ENCODE results near the gene BAG5. TPM values are rescaled to one million over a fixed set of nuclear protein-coding genes. Genes with fewer than 3 reads are reported as not detected.

Gene BAG5
- total RNA-seq, 1 donor from 2014 or later = 33.8 TPM

GRCh38 chr14:103581206-103581605 lies 18.7 kb upstream of the BAG5 start:
- H3K4me1 Mint-ChIP-seq (ENCODE audit: low read depth) = no peaks in the 10 kb centered on the region
- no peaks in the 10 kb centered on the region for H3K27me3 Mint-ChIP-seq (ENCODE audit: insufficient read depth)
- H3K9me3 Mint-ChIP-seq = no peaks in the 10 kb centered on the region
- DNase-seq (ENCODE audit: low spot score) = no peak
- H3K36me3 Mint-ChIP-seq (ENCODE audit: low read depth) = peaks cover 2% of the 10 kb centered on the region
- H3K4me3 Mint-ChIP-seq = no peak overlapping the region
- intact Hi-C loops (cut with micrococcal nuclease) = no loop called here
- H3K27ac Mint-ChIP-seq = no peak overlapping the region

DNA sequence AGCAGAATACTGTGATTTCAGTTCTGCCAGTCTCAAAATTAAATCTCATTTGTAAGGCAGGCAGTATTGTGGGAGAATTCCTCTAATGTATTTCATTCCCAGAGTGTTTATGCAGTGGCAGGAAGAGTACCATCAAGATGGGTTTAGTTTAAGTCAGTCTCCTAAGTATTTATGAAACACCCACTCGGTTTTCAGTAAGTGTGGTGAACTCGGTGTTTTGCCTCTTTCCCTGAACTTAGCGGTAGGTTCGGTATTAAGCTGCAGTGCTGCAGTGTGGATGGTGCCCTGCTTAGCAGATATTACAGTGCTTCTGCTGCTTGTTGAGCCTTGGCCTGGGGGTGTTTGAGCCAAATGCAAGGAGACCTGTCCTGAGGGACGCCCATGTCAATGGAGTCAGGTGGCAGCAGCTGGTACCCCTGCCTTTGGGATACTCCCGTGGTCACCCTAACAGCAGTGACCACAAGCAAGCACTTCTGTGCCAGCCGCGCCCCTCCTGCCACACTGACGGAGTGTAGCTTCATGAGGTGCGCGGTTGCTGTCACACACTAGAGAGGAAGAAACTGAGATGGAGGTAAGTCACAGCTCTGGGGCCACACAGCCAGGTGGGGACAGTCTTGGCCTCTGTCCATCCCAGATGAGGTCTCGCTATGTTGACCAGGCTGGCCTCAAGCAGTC lies 16.1 kb upstream of the BAG5 start:
- Mint-ChIP-seq H3K9me3 (no peaks in the 10 kb centered on the region), H3K36me3 (ENCODE audit: low read depth) (peaks cover 5% of the 10 kb centered on the region), H3K27ac (no peak overlapping the region), H3K27me3 (ENCODE audit: insufficient read depth) (no peaks in the 10 kb centered on the region), H3K4me1 (ENCODE audit: low read depth) (no peaks in the 10 kb centered on the region), H3K4me3 (no peak overlapping the region)
- intact Hi-C loops (cut with micrococcal nuclease) = no loop called here
- DNase-seq (ENCODE audit: low spot score) = no peak

- intact Hi-C loops (cut with micrococcal nuclease) = no loop called here
- H3K4me3 Mint-ChIP-seq = no peak overlapping the region
- no peaks in the 10 kb centered on the region for H3K4me1 Mint-ChIP-seq (ENCODE audit: low read depth)
- no peaks in the 10 kb centered on the region for H3K27me3 Mint-ChIP-seq (ENCODE audit: insufficient read depth)
- no peak for DNase-seq (ENCODE audit: low spot score)
- no peaks in the 10 kb centered on the region for H3K9me3 Mint-ChIP-seq
- no peak overlapping the region for H3K27ac Mint-ChIP-seq
- H3K36me3 Mint-ChIP-seq (ENCODE audit: low read depth) = peaks cover 5% of the 10 kb centered on the region
These were observed 14.0 kb upstream of the BAG5 start for GRCh38 chr14:103576371-103577024.

DNA sequence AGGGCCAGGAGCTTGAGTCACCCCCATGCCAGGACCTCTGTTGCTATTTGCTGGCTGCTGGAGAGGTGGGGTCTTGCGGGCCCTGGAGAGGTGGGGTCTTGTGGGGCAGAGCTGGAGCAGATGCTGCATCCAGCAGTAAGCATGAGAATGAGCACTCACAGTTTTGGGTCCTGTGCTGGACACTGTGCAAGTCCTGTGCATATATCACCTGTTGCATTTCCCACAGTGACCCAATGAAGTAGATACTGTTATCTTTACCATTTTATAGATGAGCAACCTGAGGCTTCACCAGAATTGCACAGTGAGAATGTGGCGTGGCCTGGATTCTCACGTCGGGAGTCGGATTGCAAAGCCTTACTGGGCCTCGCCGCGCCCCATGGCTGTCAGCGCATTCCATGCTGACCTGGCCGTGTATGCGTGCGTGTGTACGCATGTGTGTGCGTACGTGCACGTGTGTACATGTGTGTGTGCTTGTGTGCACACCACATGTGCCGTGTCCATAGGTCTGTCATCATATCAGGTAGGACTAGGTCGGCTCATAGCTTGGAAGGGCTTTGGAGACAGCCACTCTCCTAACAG lies 12.3 kb upstream of the BAG5 start:
- intact Hi-C loops (cut with micrococcal nuclease) = no loop called here

GRCh38 chr14:103574104-103574503 lies 11.6 kb upstream of the BAG5 start:
- Mint-ChIP-seq H3K36me3 (ENCODE audit: low read depth) (peaks cover 5% of the 10 kb centered on the region), H3K4me1 (ENCODE audit: low read depth) (no peaks in the 10 kb centered on the region), H3K27me3 (ENCODE audit: insufficient read depth) (no peaks in the 10 kb centered on the region), H3K27ac (no peak overlapping the region), H3K9me3 (no peaks in the 10 kb centered on the region), H3K4me3 (no peak overlapping the region)
- DNase-seq (ENCODE audit: low spot score) = no peak
- intact Hi-C loops (cut with micrococcal nuclease) = no loop called here

More for the DNA sequence above, 12.3 kb upstream of the BAG5 start:
- H3K4me1 Mint-ChIP-seq (ENCODE audit: low read depth) = no peaks in the 10 kb centered on the region
- H3K36me3 Mint-ChIP-seq (ENCODE audit: low read depth) = peaks cover 5% of the 10 kb centered on the region
- no peaks in the 10 kb centered on the region for H3K9me3 Mint-ChIP-seq
- DNase-seq (ENCODE audit: low spot score) = no peak
- H3K4me3 Mint-ChIP-seq = no peak overlapping the region
- no peak overlapping the region for H3K27ac Mint-ChIP-seq
- H3K27me3 Mint-ChIP-seq (ENCODE audit: insufficient read depth) = no peaks in the 10 kb centered on the region

DNA sequence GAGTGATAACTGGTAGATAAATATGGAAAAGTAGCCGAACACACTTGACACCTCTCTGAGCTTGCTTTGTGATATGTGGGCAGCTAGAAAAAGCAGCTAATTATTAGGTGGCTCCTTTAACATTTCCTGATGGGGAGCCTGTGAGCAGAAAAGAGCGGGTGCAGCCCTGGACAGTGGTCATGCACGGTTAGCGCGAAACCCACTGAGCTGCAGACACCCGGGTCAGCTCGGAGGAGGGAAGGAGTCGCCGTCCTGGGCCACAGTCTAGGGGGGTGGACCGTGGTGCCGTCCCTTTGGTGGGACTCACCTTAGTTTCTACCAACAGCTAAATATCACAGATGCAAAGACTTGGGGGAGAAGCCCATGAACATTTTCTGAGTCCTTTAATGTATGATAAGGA lies 7.0 kb upstream of the BAG5 start:
- intact Hi-C loops (cut with micrococcal nuclease) = no loop called here
- Mint-ChIP-seq H3K27me3 (ENCODE audit: insufficient read depth) (no peaks in the 10 kb centered on the region), H3K27ac (no peak overlapping the region), H3K9me3 (no peaks in the 10 kb centered on the region), H3K36me3 (ENCODE audit: low read depth) (peaks cover 2% of the 10 kb centered on the region), H3K4me1 (ENCODE audit: low read depth) (no peaks in the 10 kb centered on the region), H3K4me3 (no peak overlapping the region)
- DNase-seq (ENCODE audit: low spot score) = no peak

DNA sequence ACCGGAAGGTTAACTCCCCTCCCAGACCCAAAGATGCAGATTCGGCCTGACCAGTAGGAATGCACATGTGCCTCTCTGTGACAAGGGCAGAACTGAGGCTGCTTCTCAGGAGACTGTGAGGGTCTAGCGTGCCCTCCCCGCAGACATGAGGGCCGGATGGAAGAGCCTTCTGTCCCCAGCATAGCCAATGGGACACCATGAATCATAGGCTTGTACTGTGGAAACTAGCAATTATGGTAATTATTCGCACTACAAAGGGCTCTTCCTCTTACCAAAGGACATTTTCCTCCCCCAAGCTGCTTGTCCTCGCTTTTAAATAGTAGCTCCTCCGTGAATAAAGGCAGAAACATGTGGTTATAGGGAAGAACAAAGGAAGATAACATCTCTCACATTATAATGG lies 6.5 kb upstream of the BAG5 start:
- Mint-ChIP-seq H3K4me1 (ENCODE audit: low read depth) (no peaks in the 10 kb centered on the region), H3K27me3 (ENCODE audit: insufficient read depth) (no peaks in the 10 kb centered on the region), H3K9me3 (no peaks in the 10 kb centered on the region), H3K36me3 (ENCODE audit: low read depth) (no peaks in the 10 kb centered on the region), H3K4me3 (no peak overlapping the region), H3K27ac (no peak overlapping the region)
- no peak for DNase-seq (ENCODE audit: low spot score)
- intact Hi-C loops (cut with micrococcal nuclease) = no loop called here

DNA sequence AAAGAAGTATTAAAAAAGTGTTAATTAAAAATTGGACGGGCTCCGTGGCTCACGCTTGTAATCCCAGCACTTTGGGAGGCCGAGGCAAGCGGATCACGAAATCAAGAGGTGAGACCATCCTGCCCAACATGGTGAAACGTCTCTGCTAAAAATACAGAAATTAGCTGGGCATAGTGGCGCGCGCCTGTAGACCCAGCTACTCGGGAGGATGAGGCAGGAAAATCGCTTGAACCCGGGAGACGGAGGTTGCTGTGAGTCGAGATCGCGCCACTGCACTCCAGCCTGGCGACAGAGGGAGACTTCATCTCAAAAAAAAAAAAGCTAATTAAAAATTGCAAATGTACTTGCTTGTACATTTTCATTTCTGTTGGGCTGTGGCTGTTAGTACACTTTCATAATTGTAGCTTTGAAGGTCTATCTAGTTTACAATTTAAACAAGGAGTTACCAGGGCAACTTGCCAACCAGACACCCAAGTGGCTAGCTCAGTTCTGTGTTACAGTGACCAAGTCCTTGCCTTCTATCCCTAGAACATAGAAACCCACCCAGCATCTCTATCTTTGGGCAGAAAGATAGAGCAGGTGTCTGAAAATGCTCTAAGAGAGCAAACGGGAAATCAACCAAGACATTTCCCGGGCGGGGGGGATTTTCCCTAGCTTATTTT lies 1.5 kb upstream of the BAG5 start:
- no peak overlapping the region for H3K27ac Mint-ChIP-seq
- no peak for DNase-seq (ENCODE audit: low spot score)
- H3K4me3 Mint-ChIP-seq = peak overlapping the region; percentile 93
- no peaks in the 10 kb centered on the region for H3K27me3 Mint-ChIP-seq (ENCODE audit: insufficient read depth)
- no peaks in the 10 kb centered on the region for H3K9me3 Mint-ChIP-seq
- peaks cover 21% of the 10 kb centered on the region for H3K36me3 Mint-ChIP-seq (ENCODE audit: low read depth)
- H3K4me1 Mint-ChIP-seq (ENCODE audit: low read depth) = peaks cover 21% of the 10 kb centered on the region
- intact Hi-C loops (cut with micrococcal nuclease) = loop anchor here (1.0 to 5.0 kb wide), 6 partner anchors 8 to 1425 kb away; partner anchors contain the start of genes EIF5, WDR20, XRCC3 and ZFYVE21

DNA sequence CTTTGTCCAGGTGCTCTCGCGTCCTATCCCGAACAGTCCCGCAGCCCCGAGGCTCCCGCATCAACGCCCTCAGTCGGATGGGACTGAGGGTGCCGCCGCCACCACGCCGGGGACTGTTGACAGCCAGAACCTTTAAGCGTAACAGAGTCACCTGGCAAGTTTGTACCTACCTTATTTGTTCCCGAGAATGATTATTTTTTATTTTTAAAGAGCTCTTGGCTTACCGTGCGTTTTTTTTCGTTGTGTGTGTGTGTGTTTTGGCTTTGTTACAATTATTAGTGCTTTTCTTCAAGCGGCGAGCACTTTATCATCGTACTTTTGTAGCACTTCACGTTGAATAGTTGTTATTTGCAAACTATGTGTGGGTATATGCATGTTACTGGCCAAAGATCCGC lies 766 bp upstream of the BAG5 start:
- Mint-ChIP-seq H3K27me3 (ENCODE audit: insufficient read depth) (no peaks in the 10 kb centered on the region), H3K4me3 (peak overlapping the region; percentile 93), H3K36me3 (ENCODE audit: low read depth) (peaks cover 24% of the 10 kb centered on the region), H3K9me3 (no peaks in the 10 kb centered on the region), H3K27ac (peak overlapping the region; percentile 91), H3K4me1 (ENCODE audit: low read depth) (peaks cover 26% of the 10 kb centered on the region)
- intact Hi-C loops (cut with micrococcal nuclease) = loop anchor here (1.0 to 5.0 kb wide), 6 partner anchors 9 to 1424 kb away; partner anchors contain the start of genes EIF5, WDR20, XRCC3 and ZFYVE21
- DNase-seq (ENCODE audit: low spot score) = no peak

GRCh38 chr14:103562179-103562428 lies 353 bp downstream of the BAG5 start:
- peaks cover 24% of the 10 kb centered on the region for H3K36me3 Mint-ChIP-seq (ENCODE audit: low read depth)
- no peaks in the 10 kb centered on the region for H3K27me3 Mint-ChIP-seq (ENCODE audit: insufficient read depth)
- intact Hi-C loops (cut with micrococcal nuclease) = loop anchor here (1.0 to 5.0 kb wide), 7 partner anchors 33 to 1423 kb away; partner anchors contain the start of genes EIF5, KLC1, TRMT61A and WDR20
- H3K9me3 Mint-ChIP-seq = no peaks in the 10 kb centered on the region
- H3K4me1 Mint-ChIP-seq (ENCODE audit: low read depth) = peaks cover 29% of the 10 kb centered on the region
- no peak for DNase-seq (ENCODE audit: low spot score)
- H3K4me3 Mint-ChIP-seq = peak overlapping the region; percentile 96
- peak overlapping the region; percentile 94 for H3K27ac Mint-ChIP-seq

DNA sequence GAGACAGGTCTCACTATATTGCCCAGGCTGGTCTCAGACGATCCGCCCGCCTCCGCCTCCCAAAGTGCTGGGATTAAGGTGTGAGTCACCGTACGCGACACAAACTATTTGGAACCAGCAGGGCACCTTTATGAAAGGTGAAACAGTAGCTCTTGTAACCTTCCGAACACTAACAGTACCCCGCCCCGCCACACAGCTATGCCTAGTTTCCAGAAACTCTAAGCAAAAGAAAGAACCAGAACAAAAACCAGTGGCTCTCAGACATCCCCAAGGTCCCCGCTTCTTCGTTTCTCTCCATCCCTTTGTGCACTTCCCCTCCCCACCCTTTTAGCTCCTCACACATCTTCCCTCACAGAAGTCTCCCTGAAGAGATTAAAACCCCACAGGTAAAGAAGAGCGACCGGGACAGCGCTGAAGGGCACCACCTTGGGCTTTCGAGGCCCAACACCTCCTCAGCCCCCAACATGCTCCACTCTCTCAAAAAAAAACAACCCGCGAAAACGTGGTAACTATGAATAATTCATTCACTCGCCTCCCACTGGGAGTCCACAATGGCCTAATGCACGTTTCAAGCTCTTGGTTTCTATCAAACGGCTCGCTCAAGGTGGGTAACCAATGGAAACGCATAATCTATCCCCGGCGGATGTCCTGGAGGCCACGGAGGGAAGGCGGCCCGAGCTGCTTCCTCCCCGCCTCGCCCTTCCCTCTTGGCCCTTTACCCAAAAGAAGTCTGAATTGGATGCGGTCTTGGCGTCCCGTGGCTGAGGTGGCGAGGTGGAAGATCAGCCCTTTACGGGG lies 877 bp downstream of the BAG5 start:
- Mint-ChIP-seq H3K27ac (peak overlapping the region; percentile 94), H3K4me3 (peak overlapping the region; percentile 96), H3K9me3 (no peaks in the 10 kb centered on the region), H3K36me3 (ENCODE audit: low read depth) (peaks cover 24% of the 10 kb centered on the region), H3K4me1 (ENCODE audit: low read depth) (peaks cover 29% of the 10 kb centered on the region), H3K27me3 (ENCODE audit: insufficient read depth) (no peaks in the 10 kb centered on the region)
- intact Hi-C loops (cut with micrococcal nuclease) = loop anchor here (1.0 to 5.0 kb wide), 7 partner anchors 32 to 1423 kb away; partner anchors contain the start of genes EIF5, KLC1, TRMT61A and WDR20
- peak; percentile 30 for DNase-seq (ENCODE audit: low spot score)

DNA sequence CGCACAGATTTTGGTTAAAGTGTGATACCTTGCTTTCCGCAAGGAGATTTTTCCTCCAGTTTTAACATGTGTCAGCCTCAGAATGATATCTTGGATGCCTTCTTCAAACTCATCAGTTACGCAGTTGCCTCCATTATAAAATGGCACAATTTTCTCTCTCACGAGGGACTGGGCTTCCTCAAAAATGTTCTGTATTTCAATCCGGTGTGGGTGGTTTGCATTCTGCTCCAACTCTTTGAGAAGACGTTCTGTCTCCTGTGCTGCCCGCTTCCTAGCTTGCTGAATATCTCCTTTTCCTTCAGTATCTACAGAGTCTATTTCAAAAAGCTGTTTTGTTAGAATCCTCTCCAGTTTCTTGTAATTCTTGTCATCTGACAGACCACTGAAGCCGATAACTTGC lies 1.8 kb downstream of the BAG5 start:
- Mint-ChIP-seq H3K4me3 (peak overlapping the region; percentile 96), H3K27me3 (ENCODE audit: insufficient read depth) (no peaks in the 10 kb centered on the region), H3K4me1 (ENCODE audit: low read depth) (peaks cover 29% of the 10 kb centered on the region), H3K9me3 (no peaks in the 10 kb centered on the region), H3K36me3 (ENCODE audit: low read depth) (peaks cover 24% of the 10 kb centered on the region), H3K27ac (no peak overlapping the region)
- no peak for DNase-seq (ENCODE audit: low spot score)
- intact Hi-C loops (cut with micrococcal nuclease) = loop anchor here (5.0 kb wide), 2 partner anchors 362 to 483 kb away; a partner anchor contains a TSS
